Sigmoid colon (tissue), 3 donors: ENCODE results near the gene DSCAM.

ENCODE experiments used
- POLR2A ChIP-seq, 2 donors: fragments of 450-650 bp; IDR thresholded peaks; one replicate each; pipeline ENCODE4 v1.6.1; 2016; ENCODE audit warnings: antibody characterized with exemption in 2 of 2, mild to moderate bottlenecking in 2 of 2, moderate library complexity in 2 of 2
- TF ChIP-seq, protein P1 (sequence below), 4 experiments: fragments of 450-650 bp in 3 of 4; fragments of 200-600 bp in 1 of 4; IDR thresholded peaks; one replicate each; pipeline ENCODE4 v1.5.1; 2016 to 2019; ENCODE audit warnings: antibody characterized with exemption in 4 of 4, mild to moderate bottlenecking in 3 of 4, moderate library complexity in 2 of 4

DNA sequence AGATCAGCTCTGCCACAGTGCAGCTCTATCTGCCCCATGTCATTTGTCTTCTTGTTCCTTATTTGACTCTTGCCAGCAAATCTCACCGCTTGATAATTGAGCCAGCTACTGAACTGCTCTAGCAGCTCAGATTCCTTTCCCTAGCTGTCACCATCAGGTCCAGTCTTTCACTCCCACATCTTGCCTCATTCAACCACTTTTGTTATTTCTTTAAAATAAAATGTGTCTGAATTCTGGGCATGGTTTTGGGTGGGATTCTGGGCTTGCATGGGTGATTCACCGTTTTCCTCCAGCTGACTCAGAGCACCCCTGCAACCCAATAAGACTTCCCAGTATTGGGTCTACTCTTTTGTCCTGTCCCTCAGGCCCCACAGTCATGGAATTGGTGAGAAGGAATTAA, 215.7 kb downstream of the DSCAM start:
- no peak for TF ChIP-seq POLR2A (IDR thresholded peaks at IDR 0.05)
- TF ChIP-seq, protein P1, sequence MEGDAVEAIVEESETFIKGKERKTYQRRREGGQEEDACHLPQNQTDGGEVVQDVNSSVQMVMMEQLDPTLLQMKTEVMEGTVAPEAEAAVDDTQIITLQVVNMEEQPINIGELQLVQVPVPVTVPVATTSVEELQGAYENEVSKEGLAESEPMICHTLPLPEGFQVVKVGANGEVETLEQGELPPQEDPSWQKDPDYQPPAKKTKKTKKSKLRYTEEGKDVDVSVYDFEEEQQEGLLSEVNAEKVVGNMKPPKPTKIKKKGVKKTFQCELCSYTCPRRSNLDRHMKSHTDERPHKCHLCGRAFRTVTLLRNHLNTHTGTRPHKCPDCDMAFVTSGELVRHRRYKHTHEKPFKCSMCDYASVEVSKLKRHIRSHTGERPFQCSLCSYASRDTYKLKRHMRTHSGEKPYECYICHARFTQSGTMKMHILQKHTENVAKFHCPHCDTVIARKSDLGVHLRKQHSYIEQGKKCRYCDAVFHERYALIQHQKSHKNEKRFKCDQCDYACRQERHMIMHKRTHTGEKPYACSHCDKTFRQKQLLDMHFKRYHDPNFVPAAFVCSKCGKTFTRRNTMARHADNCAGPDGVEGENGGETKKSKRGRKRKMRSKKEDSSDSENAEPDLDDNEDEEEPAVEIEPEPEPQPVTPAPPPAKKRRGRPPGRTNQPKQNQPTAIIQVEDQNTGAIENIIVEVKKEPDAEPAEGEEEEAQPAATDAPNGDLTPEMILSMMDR (IDR thresholded peaks at IDR 0.05): no peak
